Amniotic epithelial cell (primary cell): ENCODE results near the gene ABCF2.

Source experiments
- DNase-seq: peaks from one replicate; pipeline ENCODE4 v3.0.0-alpha.2; 2010; ENCODE audit warnings: low read depth

ABCF2 gene

GRCh38 chr7:151226875-151227782 is at the start of gene ABCF2:
Gene ABCF2 (minus strand): TSS chr7:151227205. CDS start chr7:151226458, 747 bp downstream.
- peak; percentile 99 for DNase-seq

GRCh38 chr7:151275813-151276577 is 49.0 kb upstream of the ABCF2 start:
- DNase-seq: no peak

- DNase-seq: no peak
Measured at GRCh38 chr7:151274936-151275812, 48.2 kb upstream of the ABCF2 start.

- no peak for DNase-seq
Measured at GRCh38 chr7:151274396-151274795, 47.4 kb upstream of the ABCF2 start.

- no peak for DNase-seq
Measured at GRCh38 chr7:151273651-151274390, 46.8 kb upstream of the ABCF2 start.

GRCh38 chr7:151272877-151273276 is 45.9 kb upstream of the ABCF2 start:
- DNase-seq: no peak

- no peak for DNase-seq
Measured at GRCh38 chr7:151272405-151272804, 45.4 kb upstream of the ABCF2 start.

GRCh38 chr7:151271699-151272355 is 44.8 kb upstream of the ABCF2 start:
- peak; percentile 73 for DNase-seq

GRCh38 chr7:151269511-151269910 is 42.5 kb upstream of the ABCF2 start:
- no peak for DNase-seq

- DNase-seq: no peak
Measured at GRCh38 chr7:151265351-151265931, 38.4 kb upstream of the ABCF2 start.

GRCh38 chr7:151264615-151265014 is 37.6 kb upstream of the ABCF2 start:
- no peak for DNase-seq

GRCh38 chr7:151261529-151261928 is 34.5 kb upstream of the ABCF2 start:
- no peak for DNase-seq

GRCh38 chr7:151260883-151261282 is 33.9 kb upstream of the ABCF2 start:
- no peak for DNase-seq

- no peak for DNase-seq
Measured at GRCh38 chr7:151260471-151260870, 33.5 kb upstream of the ABCF2 start.

- DNase-seq: no peak
Measured at GRCh38 chr7:151257990-151258389, 31.0 kb upstream of the ABCF2 start.

- peak; percentile 85 for DNase-seq
Measured at GRCh38 chr7:151256410-151257045, 29.5 kb upstream of the ABCF2 start.

- no peak for DNase-seq
Measured at GRCh38 chr7:151255390-151255789, 28.4 kb upstream of the ABCF2 start.

GRCh38 chr7:151254851-151255250 is 27.8 kb upstream of the ABCF2 start:
- no peak for DNase-seq

GRCh38 chr7:151254316-151254715 is 27.3 kb upstream of the ABCF2 start:
- no peak for DNase-seq
